GM23248 (cell line): ENCODE measurements around the gene TRAK1. TPM values are rescaled to one million over a fixed set of nuclear protein-coding genes. Genes with fewer than 3 reads are reported as not detected.

Source experiments
- DNase-seq: peaks from one replicate; pipeline ENCODE4 v3.0.0-alpha.2; 2015
- H2AFZ ChIP-seq: fragments of 200-600 bp; sonication (generic); 2 replicates; pipeline ENCODE4 v1.6.1; 2016; ENCODE audit warnings: antibody characterized with exemption
- H3F3A ChIP-seq: fragments of 200-600 bp; sonication (generic); 2 replicates; pipeline ENCODE4 v1.6.1; 2016; ENCODE audit warnings: mild to moderate bottlenecking, antibody characterized with exemption, mixed run types; ENCODE audit not compliant: insufficient read depth
- H3K27ac ChIP-seq: fragments of 200-600 bp; sonication (generic); 2 replicates; pipeline ENCODE4 v1.5.1; 2016; ENCODE audit warnings: mild to moderate bottlenecking
- H3K27me3 ChIP-seq: fragments of 200-600 bp; sonication (generic); replicated peaks from 2 replicates; pipeline ENCODE4 v1.6.1; 2016; ENCODE audit warnings: mild to moderate bottlenecking; ENCODE audit not compliant: insufficient read depth
- H3K36me3 ChIP-seq: fragments of 200-600 bp; sonication (generic); 2 replicates; pipeline ENCODE4 v1.6.1; 2016; ENCODE audit warnings: low read depth, mild to moderate bottlenecking
- H3K4me1 ChIP-seq: fragments of 200-600 bp; sonication (generic); 2 replicates; pipeline ENCODE4 v1.6.1; 2016; ENCODE audit warnings: mild to moderate bottlenecking; ENCODE audit not compliant: insufficient read depth
- H3K4me2 ChIP-seq: fragments of 200-600 bp; sonication (generic); one replicate; pipeline ENCODE4 v1.6.1; 2016; ENCODE audit warnings: mild to moderate bottlenecking; ENCODE audit not compliant: unreplicated experiment
- H3K4me3 ChIP-seq: fragments of 200-600 bp; sonication (generic); 2 replicates; pipeline ENCODE4 v1.5.1; 2016; ENCODE audit warnings: mild to moderate bottlenecking
- H3K79me2 ChIP-seq: fragments of 200-600 bp; sonication (generic); 2 replicates; pipeline ENCODE4 v1.6.1; 2016; ENCODE audit warnings: mild to moderate bottlenecking; ENCODE audit not compliant: insufficient read depth
- H3K9ac ChIP-seq: fragments of 200-600 bp; sonication (generic); 2 replicates; pipeline ENCODE4 v1.6.1; 2016; ENCODE audit warnings: mild to moderate bottlenecking
- H3K9me2 ChIP-seq: fragments of 200-600 bp; sonication (generic); 2 replicates; pipeline ENCODE4 v1.6.1; 2016; ENCODE audit warnings: mixed run types, mild to moderate bottlenecking, moderate library complexity; ENCODE audit not compliant: insufficient read depth
- H3K9me3 ChIP-seq: fragments of 200-600 bp; sonication (generic); one replicate; pipeline ENCODE4 v1.6.1; 2017; ENCODE audit warnings: low read depth
- H4K20me1 ChIP-seq: fragments of 200-600 bp; sonication (generic); 2 replicates; pipeline ENCODE4 v1.6.0; 2016; ENCODE audit not compliant: insufficient read depth
- EZH2 ChIP-seq: fragments of 200-600 bp; sonication (generic); IDR thresholded peaks from 2 replicates; pipeline ENCODE4 v1.6.1; 2018; ENCODE audit warnings: antibody characterized with exemption, mild to moderate bottlenecking; ENCODE audit not compliant: insufficient read depth, poor library complexity, severe bottlenecking
- EZH2phosphoT487 ChIP-seq: fragments of 200-600 bp; sonication (generic); IDR thresholded peaks from 2 replicates; pipeline ENCODE4 v1.6.1; 2018; ENCODE audit warnings: antibody characterized with exemption, moderate library complexity, mild to moderate bottlenecking, low read depth; ENCODE audit not compliant: insufficient read depth
- WGBS, 2 experiments: methylation state at CpG; one replicate each; pipeline ENCODE4 v1.1.6; 2015 to 2017; ENCODE audit warnings: low lambda C conversion rate in 2 of 2, low coverage in 1 of 2; ENCODE audit errors: missing lambda C conversion rate in 2 of 2; 5-methylcytosine and 5-hydroxymethylcytosine counted together
- in situ Hi-C: fragments of 300-500 bp; cut with MboI; formaldehyde crosslinking; loops from 2 replicates; pipeline ENCODE4 v1.15.0; 2020
- polyA plus RNA-seq: library from polyadenylated mRNA; unstranded; fragments of >200 nt; fragmentation: Nextera tagmentation; extraction: Ambion mirVana; gene quantifications from 2 replicates; pipeline ENCODE4 v1.2.1, GENCODE V29; 2016
- total RNA-seq: library from RNA; depleted of rRNA; stranded (reverse); fragments of >200 nt; shearing (Covaris generic); gene quantifications from 2 replicates; pipeline ENCODE4 v1.2.3, GENCODE V29; 2014; rRNA removed

Gene TRAK1, protein sequence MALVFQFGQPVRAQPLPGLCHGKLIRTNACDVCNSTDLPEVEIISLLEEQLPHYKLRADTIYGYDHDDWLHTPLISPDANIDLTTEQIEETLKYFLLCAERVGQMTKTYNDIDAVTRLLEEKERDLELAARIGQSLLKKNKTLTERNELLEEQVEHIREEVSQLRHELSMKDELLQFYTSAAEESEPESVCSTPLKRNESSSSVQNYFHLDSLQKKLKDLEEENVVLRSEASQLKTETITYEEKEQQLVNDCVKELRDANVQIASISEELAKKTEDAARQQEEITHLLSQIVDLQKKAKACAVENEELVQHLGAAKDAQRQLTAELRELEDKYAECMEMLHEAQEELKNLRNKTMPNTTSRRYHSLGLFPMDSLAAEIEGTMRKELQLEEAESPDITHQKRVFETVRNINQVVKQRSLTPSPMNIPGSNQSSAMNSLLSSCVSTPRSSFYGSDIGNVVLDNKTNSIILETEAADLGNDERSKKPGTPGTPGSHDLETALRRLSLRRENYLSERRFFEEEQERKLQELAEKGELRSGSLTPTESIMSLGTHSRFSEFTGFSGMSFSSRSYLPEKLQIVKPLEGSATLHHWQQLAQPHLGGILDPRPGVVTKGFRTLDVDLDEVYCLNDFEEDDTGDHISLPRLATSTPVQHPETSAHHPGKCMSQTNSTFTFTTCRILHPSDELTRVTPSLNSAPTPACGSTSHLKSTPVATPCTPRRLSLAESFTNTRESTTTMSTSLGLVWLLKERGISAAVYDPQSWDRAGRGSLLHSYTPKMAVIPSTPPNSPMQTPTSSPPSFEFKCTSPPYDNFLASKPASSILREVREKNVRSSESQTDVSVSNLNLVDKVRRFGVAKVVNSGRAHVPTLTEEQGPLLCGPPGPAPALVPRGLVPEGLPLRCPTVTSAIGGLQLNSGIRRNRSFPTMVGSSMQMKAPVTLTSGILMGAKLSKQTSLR
- 41.5 and 51.0 TPM in 2 replicates for total RNA-seq
- polyA plus RNA-seq, result 13.6 and 13.7 TPM in 2 replicates

DNA sequence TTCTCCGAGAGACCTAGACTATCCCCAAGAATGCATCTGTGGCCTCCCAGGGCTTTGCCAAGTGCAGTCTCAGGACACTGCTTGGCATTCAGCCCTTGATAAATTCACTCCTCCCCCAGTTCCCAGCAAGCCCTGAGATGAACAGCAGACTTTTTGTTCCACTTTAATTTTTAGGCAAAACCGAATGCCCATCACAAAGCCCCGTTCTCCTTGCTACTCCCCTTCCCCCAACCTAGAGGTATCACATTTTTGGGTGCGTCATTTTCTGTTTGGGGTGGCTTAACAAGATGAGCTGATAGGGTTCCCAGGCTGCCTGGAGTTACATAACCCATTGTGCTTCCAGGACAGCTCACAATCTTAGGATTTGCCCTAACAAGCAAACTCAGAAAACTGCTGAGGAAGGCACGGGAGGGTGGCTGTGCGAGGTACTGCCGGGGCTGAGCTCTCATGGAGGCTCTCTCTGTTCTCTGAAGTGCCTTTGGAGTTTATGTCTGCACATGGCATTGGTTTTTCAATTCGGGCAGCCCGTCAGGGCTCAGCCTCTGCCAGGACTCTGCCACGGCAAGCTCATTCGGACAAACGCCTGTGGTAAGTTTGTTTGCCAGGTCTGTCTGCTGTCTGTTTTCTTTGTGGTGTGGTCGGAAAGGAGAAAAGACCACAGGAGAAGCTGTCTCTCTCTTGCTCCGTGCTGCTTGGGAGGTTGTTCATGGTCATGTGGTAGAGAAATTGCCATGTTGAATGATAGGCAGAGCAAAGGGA lies at the start of gene TRAK1:
TSS of gene TRAK1 (plus strand) at position 385 of the 759 bp plus-strand sequence. CDS start at position 498, 113 bp downstream.
- H3K4me1 ChIP-seq, result peaks cover 53% of the 10 kb centered on the region
- in situ Hi-C loops, result no loop called here
- no peaks in the 10 kb centered on the region for H4K20me1 ChIP-seq
- peak within 1 kb of the TSS; percentile 73 for H3K4me3 ChIP-seq
- DNase-seq, result peak; percentile 95
- H3K9ac ChIP-seq, result peak within 1 kb of the TSS; percentile 89
- H3K27me3 ChIP-seq, result no peaks in the 10 kb centered on the region
- WGBS, 2 experiments, result 3% methylated on average over 14 of the region's 14 CpGs
- H3K9me2 ChIP-seq, result no peaks in the 10 kb centered on the region
- 0 out of 2 replicates have a peak within 1 kb of the TSS, but pooled peaks have one; percentile 6 for H2AFZ ChIP-seq
- H3K27ac ChIP-seq, result peak within 1 kb of the TSS; percentile 97
- H3K4me2 ChIP-seq, result peak within 1 kb of the TSS; percentile 95
- H3K36me3 ChIP-seq, result 0 out of 2 replicates have a peak, but pooled peaks cover 11% of the 10 kb centered on the region
- peaks cover 36% of the 10 kb centered on the region for H3F3A ChIP-seq
- peaks cover 91% of the 10 kb centered on the region for H3K79me2 ChIP-seq
- no peak for TF ChIP-seq EZH2phosphoT487
- no peak for TF ChIP-seq EZH2
- no peaks in the 10 kb centered on the region for H3K9me3 ChIP-seq

GRCh38 chr3:42042747-42043098 lies 48.4 kb upstream of the TRAK1 start:
- Histone ChIP-seq H3K36me3 (no peaks in the 10 kb centered on the region), H3K4me3 (no peak overlapping the region), H4K20me1 (no peaks in the 10 kb centered on the region), H3K9me2 (no peaks in the 10 kb centered on the region), H2AFZ (no peak overlapping the region), H3F3A (peaks cover 22% of the 10 kb centered on the region), H3K27ac (peak overlapping the region; percentile 66), H3K4me2 (peak overlapping the region; percentile 59), H3K4me1 (peaks cover 38% of the 10 kb centered on the region), H3K79me2 (peaks cover 98% of the 10 kb centered on the region), H3K9ac (peak overlapping the region; percentile 71), H3K9me3 (no peaks in the 10 kb centered on the region), H3K27me3 (no peaks in the 10 kb centered on the region)
- 27 to 34% methylated on average over 5 of the region's 5 CpGs for WGBS, 2 experiments
- in situ Hi-C loops, result no loop called here
- peak; percentile 56 for DNase-seq
- TF ChIP-seq EZH2phosphoT487 (no peak), EZH2 (no peak)

- TF ChIP-seq EZH2 (no peak), EZH2phosphoT487 (no peak)
- no peaks in the 10 kb centered on the region for H3K36me3 ChIP-seq
- H4K20me1 ChIP-seq, result no peaks in the 10 kb centered on the region
- in situ Hi-C loops, result no loop called here
- no peak overlapping the region for H2AFZ ChIP-seq
- 19 to 44% methylated on average over 2 to 9 of the region's 9 CpGs for WGBS, 2 experiments
- H3K9me3 ChIP-seq, result no peaks in the 10 kb centered on the region
- DNase-seq, result peak; percentile 45
- peak overlapping the region; percentile 66 for H3K27ac ChIP-seq
- H3F3A ChIP-seq, result peaks cover 16% of the 10 kb centered on the region
- no peaks in the 10 kb centered on the region for H3K27me3 ChIP-seq
- H3K9ac ChIP-seq, result peak overlapping the region; percentile 71
- peak overlapping the region; percentile 59 for H3K4me2 ChIP-seq
- no peaks in the 10 kb centered on the region for H3K9me2 ChIP-seq
- H3K79me2 ChIP-seq, result peaks cover 98% of the 10 kb centered on the region
- H3K4me3 ChIP-seq, result peak overlapping the region; percentile 13; the same call in 1 of the 2 replicates
- peaks cover 33% of the 10 kb centered on the region for H3K4me1 ChIP-seq
Measured at GRCh38 chr3:42043099-42043813, 47.9 kb upstream of the TRAK1 start.
